HAP-1 (cell line): ENCODE measurements around the gene SLC16A11.

Experiments
- DNase-seq, 2 experiments: peaks; one replicate each; pipeline ENCODE4 v3.0.0-alpha.2; 2016 to 2020; ENCODE audit warnings: low spot score in 2 of 2
- H3K27me3 ChIP-seq: fragments of 250-450 bp; sonication (Bioruptor Pico); 2 replicates; pipeline ENCODE4 v1.5.1; 2020; ENCODE audit warnings: low read depth, mild to moderate bottlenecking, moderate library complexity
- H3K36me3 ChIP-seq: fragments of 250-450 bp; sonication (Bioruptor Pico); replicated peaks from 2 replicates; pipeline ENCODE4 v1.5.1; 2020; ENCODE audit warnings: mild to moderate bottlenecking
- H3K4me1 ChIP-seq: fragments of 250-450 bp; sonication (Bioruptor Pico); 2 replicates; pipeline ENCODE4 v1.5.1; 2020; ENCODE audit warnings: mild to moderate bottlenecking
- H3K4me3 ChIP-seq: fragments of 250-450 bp; sonication (Bioruptor Pico); 2 replicates; pipeline ENCODE4 v1.5.1; 2020; ENCODE audit warnings: mild to moderate bottlenecking, moderate library complexity
- H3K9me3 ChIP-seq: fragments of 250-450 bp; sonication (Bioruptor Pico); 2 replicates; pipeline ENCODE4 v1.5.1; 2020; ENCODE audit warnings: mild to moderate bottlenecking, moderate library complexity
- in situ Hi-C: fragments of 300-500 bp; cut with MboI; formaldehyde crosslinking; loops from 3 replicates; pipeline ENCODE4 v1.14.3; 2020; ENCODE audit warnings: low sequenced_read_pairs, inconsistent platforms, mixed read lengths

Gene SLC16A11

GRCh38 chr17:7046127-7046724, 2.3 kb upstream of the SLC16A11 start:
- DNase-seq = peak in 1 of 2 experiments; percentile 35
- Histone ChIP-seq H3K36me3 (no peaks in the 10 kb centered on the region), H3K4me1 (peaks cover 4% of the 10 kb centered on the region), H3K27me3 (no peaks in the 10 kb centered on the region), H3K4me3 (no peak overlapping the region), H3K9me3 (no peaks in the 10 kb centered on the region)
- in situ Hi-C loops = loop anchor here (10.0 kb wide), 1 partner anchor 139 kb away; no protein-coding TSS in a partner anchor

DNA sequence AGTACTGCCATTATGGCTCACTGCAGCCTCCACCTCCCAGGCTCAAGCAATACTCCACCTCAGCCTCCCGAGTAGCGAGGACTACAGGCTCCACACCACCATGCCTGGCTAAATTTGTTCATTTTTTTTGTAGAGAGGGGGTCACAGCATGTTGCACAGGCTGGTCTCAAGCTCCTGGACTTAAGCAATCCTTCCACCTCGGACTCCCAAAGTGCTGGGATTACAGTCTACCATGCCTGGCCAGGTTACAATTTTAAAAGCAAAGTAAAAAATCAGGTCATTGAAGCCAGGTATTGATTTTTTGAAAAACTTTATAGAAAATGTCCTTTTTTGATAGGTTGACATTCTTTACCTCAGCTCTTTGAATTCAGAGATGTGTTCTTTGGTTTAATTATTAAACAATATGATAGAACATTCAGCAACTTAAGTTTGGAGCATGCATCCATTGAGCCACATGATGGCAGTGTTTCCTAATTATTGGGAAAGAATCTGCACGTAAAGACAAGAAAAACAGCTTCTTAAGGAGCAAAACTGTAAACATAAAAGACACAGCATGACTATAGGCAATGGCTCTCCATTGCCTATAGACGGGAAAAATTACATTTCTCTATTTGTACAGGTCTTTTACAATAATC, 1.7 kb upstream of the SLC16A11 start:
- Histone ChIP-seq H3K4me1 (peaks cover 4% of the 10 kb centered on the region), H3K36me3 (no peaks in the 10 kb centered on the region), H3K4me3 (no peak overlapping the region), H3K9me3 (no peaks in the 10 kb centered on the region), H3K27me3 (no peaks in the 10 kb centered on the region)
- in situ Hi-C loops = loop anchor here (10.0 kb wide), 1 partner anchor 139 kb away; no protein-coding TSS in a partner anchor
- peak; percentile 52 to 69 for DNase-seq

GRCh38 chr17:7043182-7043496, 753 bp downstream of the SLC16A11 start:
- Histone ChIP-seq H3K4me3 (no peak overlapping the region), H3K36me3 (0 out of 2 replicates have a peak, but pooled peaks cover 2% of the 10 kb centered on the region), H3K4me1 (no peaks in the 10 kb centered on the region), H3K9me3 (no peaks in the 10 kb centered on the region), H3K27me3 (no peaks in the 10 kb centered on the region)
- no peak for DNase-seq
- in situ Hi-C loops = loop anchor here (10.0 kb wide), 1 partner anchor 142 kb away; no protein-coding TSS in a partner anchor

DNA sequence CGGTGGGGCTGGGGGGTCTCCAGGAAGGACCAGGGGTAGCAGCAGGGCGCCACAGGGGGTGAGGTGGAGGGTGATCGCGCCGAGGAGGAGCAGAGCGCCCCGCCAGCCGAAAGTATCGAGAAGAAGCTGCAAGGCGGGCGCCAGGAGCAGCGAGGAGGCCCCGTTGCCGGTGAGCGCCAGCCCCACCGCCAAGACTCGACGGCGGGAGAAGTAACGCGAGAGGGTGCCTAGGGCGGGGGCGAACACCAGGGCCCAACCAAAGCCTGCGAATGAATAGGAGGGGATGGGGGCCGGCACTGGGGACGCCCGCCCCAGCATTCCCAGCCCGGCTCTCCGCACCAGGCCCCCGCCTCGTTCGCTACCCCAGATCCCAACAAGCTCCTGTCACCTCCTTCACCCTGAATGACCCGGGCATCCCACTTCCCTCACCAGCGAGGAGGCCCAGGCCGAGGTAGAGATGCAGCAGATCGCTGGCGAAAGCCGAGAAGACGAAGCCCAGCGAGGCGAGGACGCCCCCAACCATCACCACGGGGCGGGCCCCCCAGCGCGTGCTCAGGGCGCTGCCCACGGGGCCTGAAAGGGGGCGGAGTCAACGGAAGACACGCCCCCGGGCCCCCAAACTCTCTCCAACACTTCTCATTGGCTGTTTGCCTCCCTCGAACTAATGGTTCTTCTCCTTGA, 1.3 kb downstream of the SLC16A11 start:
- no peak overlapping the region for H3K4me3 ChIP-seq
- in situ Hi-C loops = loop anchor here (10.0 kb wide), 1 partner anchor 142 kb away; no protein-coding TSS in a partner anchor
- no peak for DNase-seq
- H3K27me3 ChIP-seq = no peaks in the 10 kb centered on the region
- no peaks in the 10 kb centered on the region for H3K9me3 ChIP-seq
- H3K36me3 ChIP-seq = 0 out of 2 replicates have a peak, but pooled peaks cover 2% of the 10 kb centered on the region
- no peaks in the 10 kb centered on the region; the same call in 1 of the 2 replicates for H3K4me1 ChIP-seq

- Histone ChIP-seq H3K27me3 (no peaks in the 10 kb centered on the region), H3K36me3 (0 out of 2 replicates have a peak, but pooled peaks cover 2% of the 10 kb centered on the region), H3K4me1 (no peaks in the 10 kb centered on the region; the same call in none of the 2 replicates), H3K4me3 (no peak overlapping the region), H3K9me3 (no peaks in the 10 kb centered on the region)
- no peak for DNase-seq
- in situ Hi-C loops = loop anchor here (10.0 kb wide), 1 partner anchor 143 kb away; no protein-coding TSS in a partner anchor
Measured at GRCh38 chr17:7041607-7042500, 2.0 kb downstream of the SLC16A11 start.

GRCh38 chr17:7039832-7040231, 4.1 kb downstream of the SLC16A11 start:
- no peak for DNase-seq
- peaks cover 4% of the 10 kb centered on the region for H3K4me1 ChIP-seq
- H3K4me3 ChIP-seq = no peak overlapping the region
- no peaks in the 10 kb centered on the region for H3K9me3 ChIP-seq
- in situ Hi-C loops = loop anchor here (10.0 kb wide), 1 partner anchor 145 kb away; no protein-coding TSS in a partner anchor
- H3K36me3 ChIP-seq = 0 out of 2 replicates have a peak, but pooled peaks cover 2% of the 10 kb centered on the region
- H3K27me3 ChIP-seq = no peaks in the 10 kb centered on the region

DNA sequence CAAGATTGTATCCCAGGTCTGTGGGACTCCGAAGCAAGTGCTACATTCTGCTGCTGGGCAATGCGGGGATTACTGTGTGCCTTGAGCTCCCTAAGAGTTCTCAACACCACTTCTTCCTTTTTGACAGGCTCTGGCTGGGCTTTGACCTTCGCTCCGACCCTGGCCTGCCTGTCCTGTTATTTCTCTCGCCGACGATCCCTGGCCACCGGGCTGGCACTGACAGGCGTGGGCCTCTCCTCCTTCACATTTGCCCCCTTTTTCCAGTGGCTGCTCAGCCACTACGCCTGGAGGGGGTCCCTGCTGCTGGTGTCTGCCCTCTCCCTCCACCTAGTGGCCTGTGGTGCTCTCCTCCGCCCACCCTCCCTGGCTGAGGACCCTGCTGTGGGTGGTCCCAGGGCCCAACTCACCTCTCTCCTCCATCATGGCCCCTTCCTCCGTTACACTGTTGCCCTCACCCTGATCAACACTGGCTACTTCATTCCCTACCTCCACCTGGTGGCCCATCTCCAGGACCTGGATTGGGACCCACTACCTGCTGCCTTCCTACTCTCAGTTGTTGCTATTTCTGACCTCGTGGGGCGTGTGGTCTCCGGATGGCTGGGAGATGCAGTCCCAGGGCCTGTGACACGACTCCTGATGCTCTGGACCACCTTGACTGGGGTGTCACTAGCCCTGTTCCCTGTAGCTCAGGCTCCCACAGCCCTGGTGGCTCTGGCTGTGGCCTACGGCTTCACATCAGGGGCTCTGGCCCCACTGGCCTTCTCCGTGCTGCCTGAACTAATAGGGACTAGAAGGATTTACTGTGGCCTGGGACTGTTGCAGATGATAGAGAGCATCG, 5.6 kb downstream of the SLC16A11 start:
- H3K4me1 ChIP-seq = peaks cover 4% of the 10 kb centered on the region
- no peaks in the 10 kb centered on the region for H3K27me3 ChIP-seq
- H3K9me3 ChIP-seq = no peaks in the 10 kb centered on the region
- no peak for DNase-seq
- no peak overlapping the region for H3K4me3 ChIP-seq
- in situ Hi-C loops = no loop called here
- H3K36me3 ChIP-seq = 0 out of 2 replicates have a peak, but pooled peaks cover 2% of the 10 kb centered on the region

DNA sequence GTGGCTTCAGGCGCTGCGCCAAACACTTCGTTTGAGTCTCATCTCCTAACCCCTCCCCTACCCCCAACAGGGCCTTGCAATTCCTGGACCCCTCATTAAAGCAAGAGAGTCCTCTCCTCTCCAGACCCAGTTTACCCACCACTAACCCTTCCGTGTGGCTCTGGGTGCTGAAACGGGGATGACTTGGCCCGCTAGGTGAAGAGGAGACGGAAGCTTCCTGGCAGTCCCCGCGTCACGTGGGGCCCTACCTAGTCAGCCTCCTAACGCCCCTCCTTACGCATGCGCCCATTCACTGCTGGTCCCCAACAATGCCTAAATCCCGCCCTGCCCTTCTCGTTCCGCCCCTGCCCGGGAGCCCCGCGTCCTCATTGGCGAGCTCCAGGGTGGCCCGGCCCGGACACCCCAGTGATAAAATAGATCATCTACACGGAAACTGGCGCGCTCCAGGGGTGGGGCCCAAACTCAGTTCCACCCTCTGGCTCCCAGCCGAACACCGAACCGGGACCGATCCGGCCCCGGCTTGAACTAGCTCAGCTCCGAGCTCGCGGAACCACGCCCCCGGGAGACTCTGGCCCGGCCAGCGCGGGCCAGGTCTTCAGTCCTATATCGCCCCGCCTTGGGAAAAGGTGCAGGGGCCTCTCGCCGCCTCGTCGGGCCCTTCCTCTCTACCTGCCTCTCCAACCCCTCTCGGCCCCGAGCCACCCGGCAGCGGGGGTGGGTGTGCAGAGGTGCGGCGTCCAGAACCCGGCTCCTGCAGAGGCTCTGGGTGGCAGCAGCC, 8.1 kb downstream of the SLC16A11 start, which contains the start of gene SLC16A13:
TSS of gene SLC16A13 (plus strand) at position 425 of the 778 bp plus-strand sequence. CDS start 368 bp downstream, outside the sequence.
- H3K36me3 ChIP-seq = 0 out of 2 replicates have a peak, but pooled peaks cover 2% of the 10 kb centered on the region
- DNase-seq = peak; percentile 92 to 98
- H3K27me3 ChIP-seq = no peaks in the 10 kb centered on the region
- H3K9me3 ChIP-seq = no peaks in the 10 kb centered on the region
- in situ Hi-C loops = no loop called here
- peak within 1 kb of the TSS; percentile 87 for H3K4me3 ChIP-seq
- peaks cover 4% of the 10 kb centered on the region for H3K4me1 ChIP-seq

GRCh38 chr17:7034955-7035590, 8.8 kb downstream of the SLC16A11 start:
- no peaks in the 10 kb centered on the region for H3K27me3 ChIP-seq
- peaks cover 4% of the 10 kb centered on the region for H3K4me1 ChIP-seq
- 0 out of 2 replicates have a peak, but pooled peaks cover 2% of the 10 kb centered on the region for H3K36me3 ChIP-seq
- no peak for DNase-seq
- peak overlapping the region; percentile 87 for H3K4me3 ChIP-seq
- in situ Hi-C loops = no loop called here
- H3K9me3 ChIP-seq = no peaks in the 10 kb centered on the region

GRCh38 chr17:7029659-7030058, 14.2 kb downstream of the SLC16A11 start:
- no peaks in the 10 kb centered on the region for H3K27me3 ChIP-seq
- H3K9me3 ChIP-seq = no peaks in the 10 kb centered on the region
- no peaks in the 10 kb centered on the region for H3K36me3 ChIP-seq
- DNase-seq = no peak
- H3K4me1 ChIP-seq = no peaks in the 10 kb centered on the region
- in situ Hi-C loops = no loop called here
- H3K4me3 ChIP-seq = no peak overlapping the region

DNA sequence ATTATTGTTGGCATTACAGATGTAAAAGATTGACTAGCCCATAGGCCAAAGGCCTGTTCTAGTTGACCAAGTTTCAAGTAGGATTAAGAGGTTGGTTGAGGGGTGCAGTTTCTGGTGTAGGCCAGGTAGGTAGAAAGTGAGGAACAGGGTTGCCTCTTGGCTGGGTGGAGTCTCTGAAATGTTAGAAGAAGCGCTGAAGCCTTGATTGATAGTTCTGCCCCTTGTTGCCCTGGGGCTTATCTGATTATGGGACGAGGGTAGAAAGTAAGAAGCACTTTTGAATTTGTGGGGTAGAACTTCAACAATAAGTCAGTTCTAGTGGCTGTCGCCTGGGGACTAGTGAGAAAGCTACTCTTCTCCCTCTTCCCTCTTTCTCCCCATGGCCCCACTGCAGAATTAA, 14.8 kb downstream of the SLC16A11 start:
- Histone ChIP-seq H3K4me3 (no peak overlapping the region), H3K9me3 (no peaks in the 10 kb centered on the region), H3K4me1 (no peaks in the 10 kb centered on the region), H3K36me3 (no peaks in the 10 kb centered on the region), H3K27me3 (no peaks in the 10 kb centered on the region)
- in situ Hi-C loops = no loop called here
- DNase-seq = no peak
